Measurements from ENCODE around the gene VEPH1.

Gene VEPH1

DNA sequence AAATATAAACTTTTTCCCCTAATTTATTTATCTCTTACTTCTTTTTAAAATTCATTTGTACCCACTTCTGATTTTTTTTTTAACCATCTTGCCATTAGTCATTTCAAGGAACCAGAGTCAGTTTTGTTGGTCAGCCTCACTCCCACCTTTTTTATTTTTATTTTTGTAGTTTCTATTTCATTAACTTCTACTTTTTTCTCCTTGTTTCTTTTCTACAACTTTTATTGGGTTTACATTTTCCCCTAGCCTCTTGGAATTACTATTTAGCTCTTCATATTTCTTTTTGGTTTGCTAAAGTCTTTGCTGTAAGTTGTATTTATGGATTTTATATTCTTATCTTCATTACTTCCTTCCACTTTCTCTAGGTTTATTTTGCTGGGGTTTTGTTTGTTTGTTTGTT is 13.7 kb upstream of the VEPH1 start:
- H3K4me3 ChIP-seq (ENCODE audit: severe bottlenecking): no peak overlapping the region
- H3K36me3 ChIP-seq (ENCODE audit: low read depth): no peaks in the 10 kb centered on the region
- no peak for ATAC-seq (ENCODE audit: low read depth)
- no peak overlapping the region for H3K27ac ChIP-seq (ENCODE audit: poor library complexity, severe bottlenecking)
- no peaks in the 10 kb centered on the region for H3K9me3 ChIP-seq (ENCODE audit: severe bottlenecking)
- no peaks in the 10 kb centered on the region for H3K4me1 ChIP-seq (ENCODE audit: insufficient read depth, poor library complexity, severe bottlenecking)
- no peaks in the 10 kb centered on the region for H3K27me3 ChIP-seq (ENCODE audit: insufficient read depth, poor library complexity, severe bottlenecking)
- TF ChIP-seq, protein P1, sequence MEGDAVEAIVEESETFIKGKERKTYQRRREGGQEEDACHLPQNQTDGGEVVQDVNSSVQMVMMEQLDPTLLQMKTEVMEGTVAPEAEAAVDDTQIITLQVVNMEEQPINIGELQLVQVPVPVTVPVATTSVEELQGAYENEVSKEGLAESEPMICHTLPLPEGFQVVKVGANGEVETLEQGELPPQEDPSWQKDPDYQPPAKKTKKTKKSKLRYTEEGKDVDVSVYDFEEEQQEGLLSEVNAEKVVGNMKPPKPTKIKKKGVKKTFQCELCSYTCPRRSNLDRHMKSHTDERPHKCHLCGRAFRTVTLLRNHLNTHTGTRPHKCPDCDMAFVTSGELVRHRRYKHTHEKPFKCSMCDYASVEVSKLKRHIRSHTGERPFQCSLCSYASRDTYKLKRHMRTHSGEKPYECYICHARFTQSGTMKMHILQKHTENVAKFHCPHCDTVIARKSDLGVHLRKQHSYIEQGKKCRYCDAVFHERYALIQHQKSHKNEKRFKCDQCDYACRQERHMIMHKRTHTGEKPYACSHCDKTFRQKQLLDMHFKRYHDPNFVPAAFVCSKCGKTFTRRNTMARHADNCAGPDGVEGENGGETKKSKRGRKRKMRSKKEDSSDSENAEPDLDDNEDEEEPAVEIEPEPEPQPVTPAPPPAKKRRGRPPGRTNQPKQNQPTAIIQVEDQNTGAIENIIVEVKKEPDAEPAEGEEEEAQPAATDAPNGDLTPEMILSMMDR (IDR thresholded peaks at IDR 0.05; ENCODE audit: poor library complexity, severe bottlenecking): no peak
- no peak for DNase-seq (ENCODE audit: low spot score)

DNA sequence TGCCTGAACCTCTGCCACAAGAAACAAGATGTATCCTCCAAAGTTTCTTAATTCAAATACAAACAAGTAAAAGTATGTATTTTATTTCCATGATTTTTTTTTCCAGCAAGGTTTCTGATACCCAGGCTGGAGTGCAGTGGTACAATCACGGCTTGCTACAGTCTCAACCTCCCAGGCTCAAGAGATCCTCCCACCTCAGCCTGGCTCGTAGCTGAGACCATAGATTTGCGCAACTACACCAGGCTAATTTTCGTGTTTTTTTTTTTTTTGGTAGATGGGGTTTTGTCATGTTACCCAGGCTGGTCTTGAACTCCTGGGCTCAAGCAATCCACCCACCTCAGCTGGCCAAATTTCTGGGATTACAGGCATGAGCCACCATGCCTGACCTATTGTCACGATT is 12.2 kb upstream of the VEPH1 start:
- H3K9me3 ChIP-seq (ENCODE audit: severe bottlenecking): no peaks in the 10 kb centered on the region
- TF ChIP-seq, protein P1 (IDR thresholded peaks at IDR 0.05; ENCODE audit: poor library complexity, severe bottlenecking): no peak
- H3K27ac ChIP-seq (ENCODE audit: poor library complexity, severe bottlenecking): no peak overlapping the region
- H3K27me3 ChIP-seq (ENCODE audit: insufficient read depth, poor library complexity, severe bottlenecking): no peaks in the 10 kb centered on the region
- ATAC-seq (ENCODE audit: low read depth) (no peak), DNase-seq (ENCODE audit: low spot score) (no peak)
- no peak overlapping the region for H3K4me3 ChIP-seq (ENCODE audit: severe bottlenecking)
- H3K36me3 ChIP-seq (ENCODE audit: low read depth): no peaks in the 10 kb centered on the region
- H3K4me1 ChIP-seq (ENCODE audit: insufficient read depth, poor library complexity, severe bottlenecking): no peaks in the 10 kb centered on the region

DNA sequence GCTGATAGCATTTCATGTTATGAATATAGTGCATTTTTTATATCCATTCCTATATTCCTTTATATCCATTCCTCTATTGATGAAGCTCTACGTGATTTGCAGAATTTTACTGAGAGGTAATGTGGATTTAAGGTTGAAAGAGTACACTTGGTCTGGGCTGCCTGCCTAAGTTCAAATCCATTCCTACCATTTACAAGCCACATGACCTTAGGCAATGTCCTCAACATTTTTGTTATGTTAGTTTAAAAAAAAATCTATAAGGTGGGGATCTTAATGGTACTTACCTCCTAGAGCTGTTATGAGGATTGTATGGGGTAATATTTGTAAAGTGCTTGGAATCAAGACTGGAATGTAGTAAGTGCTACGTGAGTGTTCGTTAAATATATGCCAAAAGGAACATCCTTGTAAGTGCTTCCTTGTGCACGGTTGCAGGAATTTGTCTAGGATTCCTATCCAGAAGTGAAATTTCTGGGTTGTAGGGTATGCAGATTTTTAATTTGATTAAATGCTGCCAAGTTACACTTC is 11.2 kb upstream of the VEPH1 start:
- Histone ChIP-seq H3K9me3 (ENCODE audit: severe bottlenecking) (no peaks in the 10 kb centered on the region), H3K4me1 (ENCODE audit: insufficient read depth, poor library complexity, severe bottlenecking) (no peaks in the 10 kb centered on the region), H3K4me3 (ENCODE audit: severe bottlenecking) (no peak overlapping the region), H3K27ac (ENCODE audit: poor library complexity, severe bottlenecking) (no peak overlapping the region), H3K36me3 (ENCODE audit: low read depth) (no peaks in the 10 kb centered on the region), H3K27me3 (ENCODE audit: insufficient read depth, poor library complexity, severe bottlenecking) (peaks cover under 1% of the 10 kb centered on the region)
- no peak for DNase-seq (ENCODE audit: low spot score)
- TF ChIP-seq, protein P1 (IDR thresholded peaks at IDR 0.05; ENCODE audit: poor library complexity, severe bottlenecking): no peak
- no peak for ATAC-seq (ENCODE audit: low read depth)

DNA sequence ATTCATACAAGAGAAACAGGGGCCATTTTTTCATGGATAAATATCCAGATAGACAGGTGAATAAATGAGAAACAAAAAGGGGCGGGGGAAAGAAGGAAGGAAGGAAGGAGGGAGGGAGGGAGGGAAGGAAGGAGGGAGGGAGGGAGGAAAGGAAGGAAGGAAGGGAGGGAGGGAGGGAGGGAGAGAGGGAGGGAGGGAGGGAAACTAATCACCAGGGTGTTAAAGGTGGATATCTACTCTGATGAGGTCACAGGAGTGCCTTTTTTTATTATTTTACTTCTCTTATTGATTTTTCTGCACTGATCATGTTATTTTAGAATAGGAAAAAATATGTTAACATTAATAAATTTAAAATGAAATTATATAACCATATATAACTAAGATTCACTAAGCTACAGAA is 10.4 kb upstream of the VEPH1 start:
- H3K9me3 ChIP-seq (ENCODE audit: severe bottlenecking): no peaks in the 10 kb centered on the region
- DNase-seq (ENCODE audit: low spot score) (no peak), ATAC-seq (ENCODE audit: low read depth) (no peak)
- H3K4me3 ChIP-seq (ENCODE audit: severe bottlenecking): no peak overlapping the region
- H3K4me1 ChIP-seq (ENCODE audit: insufficient read depth, poor library complexity, severe bottlenecking): no peaks in the 10 kb centered on the region
- peaks cover 5% of the 10 kb centered on the region for H3K27me3 ChIP-seq (ENCODE audit: insufficient read depth, poor library complexity, severe bottlenecking)
- TF ChIP-seq, protein P1 (IDR thresholded peaks at IDR 0.05; ENCODE audit: poor library complexity, severe bottlenecking): no peak
- no peak overlapping the region for H3K27ac ChIP-seq (ENCODE audit: poor library complexity, severe bottlenecking)
- no peaks in the 10 kb centered on the region for H3K36me3 ChIP-seq (ENCODE audit: low read depth)

DNA sequence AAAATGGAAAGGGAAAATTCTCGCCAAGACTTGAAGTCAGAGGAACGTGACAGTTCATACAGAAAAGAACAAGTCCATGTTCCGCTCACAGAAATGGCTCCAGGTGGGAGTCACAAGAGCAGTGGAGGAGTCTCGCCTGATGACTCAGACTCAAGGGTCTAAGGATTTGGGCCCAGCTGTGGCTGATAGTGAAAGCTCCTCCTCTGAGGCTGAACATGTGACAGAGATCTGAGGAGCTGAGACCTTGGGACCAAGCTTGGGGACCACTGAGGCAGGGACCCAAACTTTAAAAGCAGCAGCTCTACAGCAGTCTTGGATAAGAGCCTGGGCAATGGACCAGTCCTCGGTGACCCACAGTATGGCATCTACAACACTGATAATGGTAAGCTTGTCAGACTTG is 9.3 kb upstream of the VEPH1 start:
- Histone ChIP-seq H3K4me3 (ENCODE audit: severe bottlenecking) (no peak overlapping the region), H3K9me3 (ENCODE audit: severe bottlenecking) (no peaks in the 10 kb centered on the region), H3K36me3 (ENCODE audit: low read depth) (no peaks in the 10 kb centered on the region), H3K27me3 (ENCODE audit: insufficient read depth, poor library complexity, severe bottlenecking) (peaks cover 5% of the 10 kb centered on the region), H3K27ac (ENCODE audit: poor library complexity, severe bottlenecking) (no peak overlapping the region), H3K4me1 (ENCODE audit: insufficient read depth, poor library complexity, severe bottlenecking) (no peaks in the 10 kb centered on the region)
- DNase-seq (ENCODE audit: low spot score) (no peak), ATAC-seq (ENCODE audit: low read depth) (no peak)
- TF ChIP-seq, protein P1 (IDR thresholded peaks at IDR 0.05; ENCODE audit: poor library complexity, severe bottlenecking): no peak

Data from RWPE2 (cell line).